Measurements from ENCODE around the gene ZNF148. TPM values are rescaled to one million over a fixed set of nuclear protein-coding genes. Genes with fewer than 3 reads are reported as not detected.

ZNF148 gene
- total RNA-seq, 1 donor from 2014 or later = 16.5 TPM

- Histone ChIP-seq H3K36me3 (no peaks in the 10 kb centered on the region), H3K4me3 (no peak overlapping the region), H3K9me3 (no peaks in the 10 kb centered on the region), H3K4me1 (no peaks in the 10 kb centered on the region), H3K27me3 (no peaks in the 10 kb centered on the region), H3K27ac (no peak overlapping the region)
- TF ChIP-seq, protein P1, sequence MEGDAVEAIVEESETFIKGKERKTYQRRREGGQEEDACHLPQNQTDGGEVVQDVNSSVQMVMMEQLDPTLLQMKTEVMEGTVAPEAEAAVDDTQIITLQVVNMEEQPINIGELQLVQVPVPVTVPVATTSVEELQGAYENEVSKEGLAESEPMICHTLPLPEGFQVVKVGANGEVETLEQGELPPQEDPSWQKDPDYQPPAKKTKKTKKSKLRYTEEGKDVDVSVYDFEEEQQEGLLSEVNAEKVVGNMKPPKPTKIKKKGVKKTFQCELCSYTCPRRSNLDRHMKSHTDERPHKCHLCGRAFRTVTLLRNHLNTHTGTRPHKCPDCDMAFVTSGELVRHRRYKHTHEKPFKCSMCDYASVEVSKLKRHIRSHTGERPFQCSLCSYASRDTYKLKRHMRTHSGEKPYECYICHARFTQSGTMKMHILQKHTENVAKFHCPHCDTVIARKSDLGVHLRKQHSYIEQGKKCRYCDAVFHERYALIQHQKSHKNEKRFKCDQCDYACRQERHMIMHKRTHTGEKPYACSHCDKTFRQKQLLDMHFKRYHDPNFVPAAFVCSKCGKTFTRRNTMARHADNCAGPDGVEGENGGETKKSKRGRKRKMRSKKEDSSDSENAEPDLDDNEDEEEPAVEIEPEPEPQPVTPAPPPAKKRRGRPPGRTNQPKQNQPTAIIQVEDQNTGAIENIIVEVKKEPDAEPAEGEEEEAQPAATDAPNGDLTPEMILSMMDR (IDR thresholded peaks at IDR 0.05) = no peak
- TF ChIP-seq POLR2A (IDR thresholded peaks at IDR 0.05) = no peak
- no peak for TF ChIP-seq POLR2AphosphoS5 (IDR thresholded peaks at IDR 0.05; ENCODE audit: insufficient read depth in 1 of 2, low read depth in 1 of 2)
- DNase-seq (ENCODE audit: extremely low spot score in 2 of 2) = no peak
- intact Hi-C loops (cut with DNase I) = no loop called here
Observed at GRCh38 chr3:125240496-125240895, 134.6 kb downstream of the ZNF148 start.

- Histone ChIP-seq H3K36me3 (no peaks in the 10 kb centered on the region), H3K9me3 (no peaks in the 10 kb centered on the region), H3K27ac (no peak overlapping the region), H3K4me3 (no peak overlapping the region), H3K4me1 (no peaks in the 10 kb centered on the region), H3K27me3 (no peaks in the 10 kb centered on the region)
- TF ChIP-seq POLR2A (IDR thresholded peaks at IDR 0.05) (no peak), POLR2AphosphoS5 (IDR thresholded peaks at IDR 0.05; ENCODE audit: insufficient read depth in 1 of 2, low read depth in 1 of 2) (no peak)
- TF ChIP-seq, protein P1 (IDR thresholded peaks at IDR 0.05) = no peak
- intact Hi-C loops (cut with DNase I) = no loop called here
- no peak for DNase-seq (ENCODE audit: extremely low spot score in 2 of 2)
Observed at GRCh38 chr3:125239266-125239665, 135.9 kb downstream of the ZNF148 start.

- Histone ChIP-seq H3K36me3 (no peaks in the 10 kb centered on the region), H3K4me3 (no peak overlapping the region), H3K9me3 (no peaks in the 10 kb centered on the region), H3K27ac (no peak overlapping the region), H3K4me1 (no peaks in the 10 kb centered on the region), H3K27me3 (no peaks in the 10 kb centered on the region)
- DNase-seq (ENCODE audit: extremely low spot score in 2 of 2) = no peak
- intact Hi-C loops (cut with DNase I) = no loop called here
- TF ChIP-seq POLR2A (IDR thresholded peaks at IDR 0.05) (no peak), POLR2AphosphoS5 (IDR thresholded peaks at IDR 0.05; ENCODE audit: insufficient read depth in 1 of 2, low read depth in 1 of 2) (no peak)
- TF ChIP-seq, protein P1 (IDR thresholded peaks at IDR 0.05) = no peak
Observed at GRCh38 chr3:125238759-125239158, 136.4 kb downstream of the ZNF148 start.

DNA sequence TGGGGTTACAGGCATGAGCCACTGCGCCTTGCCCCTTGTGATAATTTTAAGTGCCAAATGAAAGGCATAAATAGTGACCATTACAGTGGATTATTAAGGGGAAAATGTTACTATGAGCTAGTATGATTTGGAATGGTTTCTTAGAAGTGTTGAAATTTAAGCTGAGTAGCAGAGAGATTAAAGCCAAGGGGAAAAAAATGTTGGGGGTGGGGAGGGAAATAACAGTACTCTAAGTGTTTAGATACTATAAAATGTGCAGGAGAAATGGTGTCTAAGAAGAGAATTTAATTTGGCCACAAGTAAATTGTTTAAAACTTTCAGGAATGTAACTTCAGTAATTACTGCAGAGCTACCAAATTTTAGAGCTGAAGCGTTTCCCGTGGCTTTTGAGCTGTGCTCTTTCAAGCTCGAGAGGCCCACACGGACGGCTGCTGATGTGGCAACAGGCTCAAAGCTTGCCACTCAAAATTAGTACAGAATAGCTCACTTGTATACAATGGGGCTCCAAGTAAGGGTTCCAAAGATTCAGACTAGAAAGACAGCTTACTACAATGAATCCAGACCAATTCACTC is 138.7 kb downstream of the ZNF148 start:
- H3K36me3 ChIP-seq = peaks cover 0 to 18% of the 10 kb centered on the region in 2 donors
- no peak overlapping the region for H3K27ac ChIP-seq
- no peak overlapping the region for H3K4me3 ChIP-seq
- TF ChIP-seq, protein P1 (IDR thresholded peaks at IDR 0.05) = no peak
- TF ChIP-seq POLR2AphosphoS5 (IDR thresholded peaks at IDR 0.05; ENCODE audit: insufficient read depth in 1 of 2, low read depth in 1 of 2) (no peak), POLR2A (IDR thresholded peaks at IDR 0.05) (no peak)
- DNase-seq (ENCODE audit: extremely low spot score in 2 of 2) = no peak
- H3K4me1 ChIP-seq = no peaks in the 10 kb centered on the region
- no peaks in the 10 kb centered on the region for H3K27me3 ChIP-seq
- intact Hi-C loops (cut with DNase I) = no loop called here
- no peaks in the 10 kb centered on the region for H3K9me3 ChIP-seq

DNA sequence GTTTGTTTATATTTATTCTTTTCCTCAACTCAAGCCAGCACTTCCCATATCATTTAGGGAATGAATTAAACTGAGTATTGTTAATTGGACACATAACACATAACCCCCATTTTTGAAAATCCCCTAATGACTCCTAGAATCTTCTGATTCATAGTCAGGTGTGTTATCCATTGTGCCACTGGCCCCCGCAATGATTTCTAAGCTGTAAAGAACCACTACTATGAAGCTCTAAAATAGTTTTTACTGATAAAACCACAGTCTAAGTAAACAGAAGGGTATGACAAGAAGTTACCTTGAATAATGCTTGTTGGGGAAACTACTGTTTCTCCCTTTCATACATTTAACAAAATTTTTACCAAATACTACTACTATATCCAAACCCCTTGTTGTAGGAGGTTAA is 140.3 kb downstream of the ZNF148 start:
- no peak overlapping the region for H3K27ac ChIP-seq
- DNase-seq (ENCODE audit: extremely low spot score in 2 of 2) = no peak
- intact Hi-C loops (cut with DNase I) = no loop called here
- no peaks in the 10 kb centered on the region for H3K9me3 ChIP-seq
- peaks cover 0 to 18% of the 10 kb centered on the region in 2 donors for H3K36me3 ChIP-seq
- no peak overlapping the region for H3K4me3 ChIP-seq
- no peaks in the 10 kb centered on the region for H3K4me1 ChIP-seq
- no peaks in the 10 kb centered on the region for H3K27me3 ChIP-seq
- TF ChIP-seq, protein P1 (IDR thresholded peaks at IDR 0.05) = no peak
- TF ChIP-seq POLR2AphosphoS5 (IDR thresholded peaks at IDR 0.05; ENCODE audit: insufficient read depth in 1 of 2, low read depth in 1 of 2) (no peak), POLR2A (IDR thresholded peaks at IDR 0.05) (no peak)
